Psoas muscle (tissue), 8 donors: Measurements from ENCODE around the gene FOLH1. TPM values are rescaled to one million over a fixed set of nuclear protein-coding genes. Genes with fewer than 3 reads are reported as not detected.
"Not testable (repeated sequence)": the region's sequence is repeated elsewhere in the genome, so short reads cannot be mapped to it uniquely, and the experiment has no call there.

Source experiments
- ATAC-seq, 4 donors: fragments of 200-7000 bp; cut with Tn5 transposase; one replicate each; pipeline ENCODE4 v1.9.1; 2020; ENCODE audit warnings: moderate library complexity in 3 of 4, mild to moderate bottlenecking in 2 of 4
- DNase-seq, 2 donors: peaks; one replicate each; pipeline ENCODE4 v3.0.0-alpha.2; 2020
- H3K27ac ChIP-seq: fragments of 200-600 bp; one replicate; pipeline ENCODE4 v1.8.0; 2022
- H3K27me3 ChIP-seq, 3 donors: fragments of 200-600 bp in 1 of 3; one replicate each; pipeline versions ENCODE4 v1.6.1 to v1.8.0; 2013 to 2022; ENCODE audit warnings: low read length in 2 of 3, mild to moderate bottlenecking in 2 of 3, moderate library complexity in 1 of 3; ENCODE audit not compliant: insufficient read depth in 3 of 3
- H3K36me3 ChIP-seq, 2 donors: fragments of 200-600 bp in 1 of 2; one replicate each; pipeline versions ENCODE4 v1.6.1 to v1.8.0; 2013 to 2022; ENCODE audit warnings: low read depth in 1 of 2, mild to moderate bottlenecking in 1 of 2, moderate library complexity in 1 of 2; ENCODE audit not compliant: insufficient read depth in 1 of 2
- H3K4me1 ChIP-seq: fragments of 200-600 bp; one replicate; pipeline ENCODE4 v1.8.0; 2022
- H3K4me3 ChIP-seq: fragments of 200-600 bp; one replicate; pipeline ENCODE4 v1.8.0; 2022; ENCODE audit warnings: mild to moderate bottlenecking
- H3K9me3 ChIP-seq: fragments of 200-600 bp; one replicate; pipeline ENCODE4 v1.8.0; 2022
- WGBS, 3 donors: extraction: QIAGEN DNeasy Blood & Tissue Kit; methylation state at CpG; one replicate each; pipeline versions ENCODE4 v1.1.6 to v1.1.7; 2013; 5-methylcytosine and 5-hydroxymethylcytosine counted together
- intact Hi-C, 2 donors: fragments of 100-400 bp; cut with DNase I; formaldehyde crosslinking; loops; one replicate each; pipeline versions ENCODE4 v1.11.0 to v1.14.2; 2022
- long read RNA-seq, 2 donors: library from polyadenylated mRNA; unstranded; transcript quantifications; one replicate each; pipeline ENCODE4 v2.0.0, GENCODE V29; 2021
- polyA plus RNA-seq, 3 donors: library from polyadenylated mRNA; stranded (reverse); fragments of 200-250 nt; gene quantifications; one replicate each; pipeline ENCODE4 v1.2.3, GENCODE V29; 2013
- total RNA-seq, 4 donors: library from RNA; stranded (reverse); fragmentation: NEBNext Ultra II Directional in 2 of 4; extraction: Animal tissue kit (Norgen Biotek cat#: 25700) in 2 of 4; gene quantifications; one replicate each; pipeline versions ENCODE4 v1.2.1 to v1.2.4, GENCODE V29; 2021 to 2023
- TF ChIP-seq, protein P1 (sequence below): fragments of 200-600 bp; IDR thresholded peaks from one replicate; pipeline ENCODE4 v1.8.0; 2022; ENCODE audit warnings: antibody characterized with exemption
- donor health status: healthy with polysubstance abuse.
- donor health status: DM: no; HTN: no; CAD: no; lungs with moderate emphysema.
- donor health status: Bipolar disorder and iron deficiency.
- donor health status: healthy.
- donor health status: DM: yes; HTN: yes; CAD: no.
- donor health status: DM: no; HTN: no; CAD: no.
- donor health status: DM: no; HTN: no; CAD: no.
- donor health status: DM: yes; HTN: yes; CAD: no.

Gene FOLH1
- total RNA-seq, result under 1 TPM in 2 of 4 donors, not detected in 2; 0.34 to 0.67 TPM
- polyA plus RNA-seq, result under 1 TPM in 2 of 3 donors, not detected in 1; 0.17 to 0.34 TPM
- long read RNA-seq, donor 1, result 0 reads
- long read RNA-seq, donor 2, result 0 reads

DNA sequence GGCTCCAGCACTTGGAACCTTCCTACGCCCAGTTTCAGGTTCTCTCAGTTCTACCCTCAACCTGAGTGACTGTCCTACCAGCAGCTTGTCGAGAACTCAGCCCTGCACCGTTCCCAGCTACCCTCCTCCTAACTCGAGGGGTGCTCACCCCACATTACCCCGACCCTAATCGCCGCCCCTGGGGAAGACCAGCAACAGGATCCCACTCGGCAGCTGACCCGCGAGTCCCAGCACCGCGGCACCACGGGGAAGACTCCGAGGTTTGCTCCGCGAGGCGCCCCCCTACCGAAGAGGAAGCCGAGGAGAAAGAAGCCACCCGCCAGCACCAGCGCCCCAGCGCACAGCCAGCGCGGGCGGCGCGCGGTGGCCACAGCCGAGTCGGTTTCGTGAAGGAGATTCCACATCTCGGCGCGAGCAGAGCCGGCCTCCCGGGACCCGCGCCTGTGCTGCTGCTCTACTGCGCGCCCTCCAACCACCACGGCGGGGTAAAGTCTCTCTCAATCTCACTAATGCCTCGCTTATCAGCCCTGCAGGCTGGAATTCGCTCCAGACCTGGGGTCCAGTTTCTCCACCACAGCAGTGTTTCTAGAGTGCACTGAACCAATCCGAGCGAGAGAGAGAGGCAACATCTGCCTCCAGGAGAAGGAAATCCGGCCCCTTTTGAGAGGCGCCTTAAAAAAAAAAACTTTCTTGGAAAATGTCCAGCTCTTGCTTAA, at the start of gene FOLH1:
Gene FOLH1, minus strand, starts transcription at position 597 of the 716 bp plus-strand sequence. Its CDS starts 193 bp downstream, at position 404.
- Histone ChIP-seq H3K27me3 (no peaks in the 10 kb centered on the region), H3K36me3 (no peaks in the 10 kb centered on the region), H3K9me3 (no peaks in the 10 kb centered on the region), H3K27ac (no peak within 1 kb of the TSS), H3K4me3 (peak within 1 kb of the TSS; percentile 58), H3K4me1 (no peaks in the 10 kb centered on the region)
- 2 to 7% (median 3%) methylated on average over 43 to 48 of the region's 48 CpGs for WGBS, 3 donors
- DNase-seq (peak; percentile 28 to 54), ATAC-seq (peak in 3 of 4 donors; percentile 21 to 48 (median 36))
- TF ChIP-seq, protein P1, sequence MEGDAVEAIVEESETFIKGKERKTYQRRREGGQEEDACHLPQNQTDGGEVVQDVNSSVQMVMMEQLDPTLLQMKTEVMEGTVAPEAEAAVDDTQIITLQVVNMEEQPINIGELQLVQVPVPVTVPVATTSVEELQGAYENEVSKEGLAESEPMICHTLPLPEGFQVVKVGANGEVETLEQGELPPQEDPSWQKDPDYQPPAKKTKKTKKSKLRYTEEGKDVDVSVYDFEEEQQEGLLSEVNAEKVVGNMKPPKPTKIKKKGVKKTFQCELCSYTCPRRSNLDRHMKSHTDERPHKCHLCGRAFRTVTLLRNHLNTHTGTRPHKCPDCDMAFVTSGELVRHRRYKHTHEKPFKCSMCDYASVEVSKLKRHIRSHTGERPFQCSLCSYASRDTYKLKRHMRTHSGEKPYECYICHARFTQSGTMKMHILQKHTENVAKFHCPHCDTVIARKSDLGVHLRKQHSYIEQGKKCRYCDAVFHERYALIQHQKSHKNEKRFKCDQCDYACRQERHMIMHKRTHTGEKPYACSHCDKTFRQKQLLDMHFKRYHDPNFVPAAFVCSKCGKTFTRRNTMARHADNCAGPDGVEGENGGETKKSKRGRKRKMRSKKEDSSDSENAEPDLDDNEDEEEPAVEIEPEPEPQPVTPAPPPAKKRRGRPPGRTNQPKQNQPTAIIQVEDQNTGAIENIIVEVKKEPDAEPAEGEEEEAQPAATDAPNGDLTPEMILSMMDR, result no peak
- intact Hi-C loops, result no loop called here

DNA sequence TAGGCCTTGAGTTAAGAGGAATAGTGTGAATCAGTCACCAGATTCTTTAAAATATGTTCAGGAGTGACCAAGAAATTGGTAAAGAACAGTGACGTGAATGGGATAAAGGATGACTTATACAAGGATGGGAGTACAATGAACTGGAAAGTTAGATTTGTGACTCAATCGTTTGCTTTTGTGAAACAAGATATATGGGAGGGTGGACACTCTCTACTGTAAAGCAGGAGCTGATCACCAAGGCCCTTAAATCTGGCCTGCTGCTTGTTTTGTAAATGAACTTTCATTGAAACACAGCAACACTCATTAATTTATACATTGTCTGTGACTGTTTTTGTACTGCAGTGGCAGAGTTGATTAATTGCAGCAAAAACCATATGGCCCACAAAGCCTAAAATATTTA, 46.7 kb upstream of the FOLH1 start:
- H3K4me3 ChIP-seq, intact Hi-C loops, H3K27ac ChIP-seq, H3K36me3 ChIP-seq, H3K9me3 ChIP-seq, H3K27me3 ChIP-seq, ATAC-seq, DNase-seq, H3K4me1 ChIP-seq: not testable (repeated sequence)
- 67 to 76% (median 68%) methylated on average over 2 of the region's 2 CpGs for WGBS, 3 donors

DNA sequence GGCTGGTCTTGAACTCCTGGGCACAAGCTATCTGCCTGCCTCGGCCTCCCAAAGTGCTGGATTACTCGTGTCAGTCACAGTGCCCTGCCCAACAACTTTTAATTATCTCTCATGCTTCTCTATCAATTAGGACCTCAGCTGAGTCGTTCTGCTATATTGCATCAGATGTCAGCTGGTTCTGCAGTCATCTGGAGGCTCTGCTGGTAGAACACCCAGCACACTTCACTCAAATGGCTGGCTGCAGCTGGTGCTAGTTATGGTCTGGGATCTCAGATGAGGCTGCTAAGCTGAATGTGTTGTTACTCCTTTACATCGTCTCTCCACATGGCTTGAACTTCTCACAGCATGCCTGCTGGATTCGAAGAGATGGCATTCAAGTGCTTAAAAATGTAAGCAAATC, 42.8 kb upstream of the FOLH1 start:
- H3K9me3 ChIP-seq, DNase-seq, H3K4me1 ChIP-seq, ATAC-seq, H3K27me3 ChIP-seq, H3K27ac ChIP-seq, intact Hi-C loops, H3K4me3 ChIP-seq, H3K36me3 ChIP-seq: not testable (repeated sequence)
- WGBS, 3 donors, result 60 to 76% (median 70%) methylated on average over 5 of the region's 5 CpGs

DNA sequence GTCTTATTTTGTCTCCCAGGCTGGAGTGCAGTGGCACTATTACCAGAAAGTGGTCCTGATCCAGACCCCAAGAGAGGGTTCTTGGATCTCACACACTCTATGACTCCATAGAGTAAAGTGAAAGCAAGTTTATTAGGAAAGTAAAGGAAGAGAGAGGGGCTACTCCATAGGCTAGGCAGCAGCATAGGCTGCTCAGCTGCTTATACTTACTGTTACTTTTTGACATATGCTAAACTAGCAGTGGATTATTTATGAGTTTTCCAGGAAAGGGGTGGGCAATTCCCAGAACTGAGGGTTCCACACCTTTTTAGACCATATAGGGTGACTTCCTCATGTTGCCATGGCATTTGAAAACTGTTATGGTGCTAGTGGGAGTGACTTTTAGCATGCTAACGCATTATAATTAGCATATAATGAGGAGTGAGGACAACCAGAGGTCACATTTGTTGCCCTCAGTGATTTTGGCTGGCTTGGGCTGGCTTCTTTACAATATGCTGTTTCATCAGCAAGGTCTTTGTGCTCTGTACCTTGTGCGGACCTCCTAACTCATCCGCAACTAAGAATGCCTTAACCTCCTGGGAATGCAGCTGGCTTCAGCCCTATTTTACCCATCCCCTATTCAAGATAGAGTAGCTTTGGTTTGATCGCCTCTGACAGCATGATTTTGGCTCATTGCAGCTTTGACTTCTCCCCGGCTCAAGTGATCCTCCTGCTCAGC, 42.2 kb upstream of the FOLH1 start:
- H3K27me3 ChIP-seq, H3K27ac ChIP-seq, H3K4me1 ChIP-seq, DNase-seq, ATAC-seq, intact Hi-C loops, H3K36me3 ChIP-seq, H3K4me3 ChIP-seq, H3K9me3 ChIP-seq: not testable (repeated sequence)
- 75 to 82% (median 78%) methylated on average over 5 of the region's 5 CpGs for WGBS, 3 donors

DNA sequence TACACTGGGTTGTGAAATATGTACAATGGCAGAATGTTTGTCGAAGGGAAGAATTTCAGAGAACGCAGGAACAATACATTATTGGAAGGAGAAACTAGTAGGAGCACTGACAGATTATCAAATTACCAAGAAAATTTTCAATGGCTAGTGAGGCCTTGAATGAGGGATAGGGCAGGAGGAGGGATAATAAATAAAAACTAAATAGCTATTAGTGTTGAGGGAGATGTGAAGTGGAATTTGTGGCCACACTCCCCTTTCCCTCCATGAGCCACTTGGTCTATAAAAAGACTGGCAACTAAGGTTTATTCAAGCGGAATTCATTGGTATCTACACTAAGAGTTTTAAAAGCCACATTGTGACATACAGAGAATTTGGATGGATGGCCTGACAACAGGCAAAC, 41.0 kb upstream of the FOLH1 start:
- H3K27ac ChIP-seq, ATAC-seq, H3K9me3 ChIP-seq, DNase-seq, H3K4me1 ChIP-seq, H3K36me3 ChIP-seq, H3K4me3 ChIP-seq, H3K27me3 ChIP-seq, intact Hi-C loops: not testable (repeated sequence)
- 84 to 90% (median 85%) methylated on average over 3 of the region's 3 CpGs for WGBS, 3 donors

DNA sequence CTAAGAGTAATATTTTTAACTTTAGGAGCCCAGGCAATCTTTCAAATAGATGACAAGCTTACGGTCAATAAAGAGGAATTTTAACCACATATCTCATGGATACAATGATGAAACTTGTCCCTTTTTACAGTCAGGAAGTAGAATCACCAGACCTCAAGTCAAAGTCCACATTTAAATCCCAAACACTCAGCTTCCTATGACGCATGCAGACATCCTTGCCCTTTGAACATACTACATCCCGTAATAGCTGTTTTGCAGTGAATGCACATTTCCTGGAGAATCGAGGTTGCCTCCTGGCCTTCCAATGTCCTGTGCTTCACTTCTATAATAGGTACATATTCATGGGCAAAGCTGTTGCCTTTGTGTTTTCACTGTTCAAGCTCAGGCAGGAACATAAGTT, 25.3 kb upstream of the FOLH1 start:
- H3K4me1 ChIP-seq, ATAC-seq, H3K27ac ChIP-seq, H3K4me3 ChIP-seq, intact Hi-C loops, H3K27me3 ChIP-seq, DNase-seq, H3K9me3 ChIP-seq, H3K36me3 ChIP-seq: not testable (repeated sequence)
- WGBS, 3 donors, result 64 to 68% (median 65%) methylated on average over 4 of the region's 4 CpGs

DNA sequence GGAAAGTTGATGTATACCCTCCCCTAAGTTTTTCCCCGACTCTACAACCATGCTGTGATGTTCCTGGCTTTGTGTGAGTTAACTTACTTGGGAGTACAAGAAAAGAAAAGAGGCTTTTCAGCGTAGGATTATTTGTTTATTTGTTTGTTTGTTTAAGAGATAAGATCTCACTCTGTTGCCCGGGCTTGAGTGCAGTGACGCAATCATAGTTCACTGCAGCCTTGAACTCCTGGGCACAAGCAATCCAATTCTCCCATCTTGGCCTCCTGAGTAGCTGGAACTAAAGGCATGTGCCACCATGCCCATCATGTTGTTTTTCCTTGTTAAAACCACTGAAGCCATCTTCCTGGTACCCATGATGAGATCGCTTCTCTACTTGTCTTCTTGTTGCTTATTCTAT, 24.6 kb upstream of the FOLH1 start:
- H3K36me3 ChIP-seq, DNase-seq, intact Hi-C loops, H3K9me3 ChIP-seq, H3K4me1 ChIP-seq, ATAC-seq, H3K27ac ChIP-seq, H3K27me3 ChIP-seq, H3K4me3 ChIP-seq: not testable (repeated sequence)
- WGBS, 3 donors, result 64 to 76% (median 68%) methylated on average over 5 of the region's 5 CpGs

DNA sequence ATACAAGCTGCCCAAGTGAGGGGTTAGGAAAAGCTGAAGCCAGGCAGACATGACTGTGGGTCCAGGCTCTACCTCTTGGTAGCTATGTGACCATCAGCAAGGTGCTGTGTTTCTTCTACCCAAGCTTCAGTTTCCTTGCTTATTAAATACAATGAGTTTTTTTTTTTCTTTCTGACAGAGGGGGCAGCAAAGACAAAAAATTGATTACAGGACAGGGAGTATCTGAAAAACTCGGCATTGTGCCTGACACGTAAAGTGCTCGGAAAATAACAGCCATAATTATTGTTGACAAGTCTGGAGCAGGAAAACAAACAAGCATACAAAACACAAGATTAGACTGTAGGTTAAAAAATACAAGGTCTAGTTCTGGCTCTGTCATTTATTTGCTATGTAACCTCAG, 23.3 kb upstream of the FOLH1 start:
- H3K4me3 ChIP-seq, DNase-seq, H3K9me3 ChIP-seq, H3K4me1 ChIP-seq, H3K27me3 ChIP-seq, ATAC-seq, H3K27ac ChIP-seq, H3K36me3 ChIP-seq, intact Hi-C loops: not testable (repeated sequence)
- 51 to 66% (median 57%) methylated on average over 3 of the region's 3 CpGs for WGBS, 3 donors

DNA sequence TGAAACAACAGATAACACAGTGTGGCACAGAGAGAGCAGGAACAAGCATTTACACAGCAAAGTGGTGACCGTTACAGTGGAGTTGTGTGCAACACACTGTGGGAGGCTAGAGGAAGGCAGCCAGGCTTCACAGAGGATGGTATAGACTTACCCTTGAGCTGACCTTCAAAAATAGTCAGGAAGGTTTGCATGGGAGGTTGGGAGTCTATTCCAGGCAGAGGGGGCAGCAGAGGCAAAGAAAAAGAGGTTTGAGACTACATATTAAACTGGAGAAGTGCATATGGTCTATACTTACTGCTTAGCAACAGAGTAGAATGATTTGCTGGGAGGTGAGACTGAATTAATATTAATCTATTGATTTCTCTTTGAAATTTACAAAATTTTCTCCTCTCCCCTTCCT, 22.1 kb upstream of the FOLH1 start:
- DNase-seq, result not testable (repeated sequence)

DNA sequence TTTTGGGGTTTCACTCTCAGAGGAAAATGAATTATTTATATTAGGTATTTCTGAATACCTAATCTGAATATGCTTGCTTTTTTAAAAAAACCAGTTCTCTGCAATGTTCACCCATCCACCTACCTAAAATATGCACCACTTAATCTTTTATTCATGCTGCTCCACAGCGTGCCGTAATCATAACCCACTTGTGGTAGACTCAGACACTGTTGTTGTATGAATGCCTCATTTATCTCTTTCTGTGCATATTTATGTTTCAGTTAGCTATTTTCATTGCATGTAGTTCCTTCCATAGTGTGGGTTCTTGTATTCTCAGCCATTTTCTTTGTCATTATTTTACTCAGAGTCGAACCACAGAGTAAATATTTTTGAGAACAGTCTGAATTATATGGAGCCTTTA, 21.6 kb upstream of the FOLH1 start:
- intact Hi-C loops, H3K27ac ChIP-seq, DNase-seq, H3K4me1 ChIP-seq, H3K27me3 ChIP-seq, H3K4me3 ChIP-seq, H3K9me3 ChIP-seq, H3K36me3 ChIP-seq, ATAC-seq: not testable (repeated sequence)
- 64 to 75% (median 69%) methylated on average over 3 of the region's 3 CpGs for WGBS, 3 donors

More for the DNA sequence above, 22.1 kb upstream of the FOLH1 start:
- H3K4me3 ChIP-seq, H3K4me1 ChIP-seq, H3K27me3 ChIP-seq, H3K36me3 ChIP-seq, H3K27ac ChIP-seq, H3K9me3 ChIP-seq, ATAC-seq, intact Hi-C loops: not testable (repeated sequence)
- 58 to 68% (median 61%) methylated on average over 1 of the region's 1 CpG for WGBS, 3 donors
